Naive B cell (primary cell): Measurements from ENCODE around the gene PLCG2. TPM values are rescaled to one million over a fixed set of nuclear protein-coding genes. Genes with fewer than 3 reads are reported as not detected.

Experiments used
- polyA plus RNA-seq, 6 donors: library from polyadenylated mRNA; unstranded; fragments of 300-500 nt; fragmentation: Illumina TruSeq; gene quantifications; one replicate each; pipeline ENCODE4 v1.2.3, GENCODE V29; 2021; ENCODE audit warnings: low read depth in 6 of 6

PLCG2 gene
- polyA plus RNA-seq, 6 donors from 2014 or later: 65.1 to 119 (median 92.5) TPM

Other genes with a start within 250 kb of the PLCG2 start
- 1 to 10 TPM in 2 of 6 donors, under 1 TPM in 3, not detected in 1; 0.68 to 1.8 (median 1.00) TPM for gene SDR42E1, start 232.2 kb downstream of the PLCG2 start, polyA plus RNA-seq